Activated gamma-delta T cell treated with anti-CD3 and anti-CD28 coated beads, Interleukin-2, amount 50 U/mL, for 16 hours (primary cell): ENCODE measurements around the gene RAF1.
"Not testable (repeated sequence)": the region's sequence is repeated elsewhere in the genome, so short reads cannot be mapped to it uniquely, and the experiment has no call there.

Source experiments
- DNase-seq: peaks from one replicate; pipeline ENCODE4 v3.0.0-alpha.2; 2020; ENCODE audit warnings: low read depth

RAF1 gene

DNA sequence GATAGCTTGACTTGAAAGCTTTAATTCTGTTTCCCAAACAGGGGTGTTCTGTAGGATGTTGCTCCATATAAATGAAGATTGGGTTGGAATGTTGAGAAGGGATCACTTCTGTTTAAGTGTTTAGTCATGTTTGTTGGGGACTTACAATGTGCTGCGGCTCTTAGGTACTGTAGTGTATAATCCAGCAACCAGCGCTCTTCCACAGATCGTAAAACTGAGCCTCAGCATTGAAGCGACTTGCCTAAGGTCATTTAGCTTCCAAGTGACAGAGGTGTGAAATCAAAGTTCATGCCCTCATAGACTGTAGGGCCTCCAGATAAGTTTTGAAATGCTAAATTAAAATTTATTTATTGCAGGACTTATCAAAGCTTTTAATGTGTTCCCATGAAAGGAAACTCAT lies 105.2 kb downstream of the RAF1 start:
- no peak for DNase-seq

- DNase-seq, result no peak
Measured at GRCh38 chr3:12557473-12558100, 106.3 kb downstream of the RAF1 start.

- DNase-seq, result peak; percentile 73
Measured at GRCh38 chr3:12556690-12557472, 107.0 kb downstream of the RAF1 start, which contains the start of gene MKRN2. TSS of gene MKRN2 (plus strand) at chr3:12557087. CDS start at chr3:12557151, 64 bp downstream.

DNA sequence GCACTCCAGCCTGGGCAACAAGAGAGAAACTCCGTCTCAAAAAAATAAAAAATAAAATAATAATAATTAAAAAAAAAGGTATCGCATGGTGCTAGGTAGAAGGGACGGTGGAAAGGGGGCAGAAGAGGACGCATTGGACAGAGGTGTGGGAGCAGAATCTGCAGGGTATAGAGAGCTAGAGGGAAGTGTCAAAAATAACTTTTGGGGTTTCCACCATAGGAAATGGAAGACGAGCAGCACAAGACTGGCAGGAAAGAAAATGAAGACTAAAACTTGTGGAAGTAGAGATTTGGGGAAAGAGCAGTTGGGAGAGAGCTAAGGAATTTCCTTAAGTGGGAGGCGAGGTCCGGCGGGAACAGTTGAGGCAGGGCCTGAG lies 107.6 kb downstream of the RAF1 start:
- no peak for DNase-seq

GRCh38 chr3:12553921-12554391 lies 110.0 kb downstream of the RAF1 start:
- DNase-seq, result no peak

DNA sequence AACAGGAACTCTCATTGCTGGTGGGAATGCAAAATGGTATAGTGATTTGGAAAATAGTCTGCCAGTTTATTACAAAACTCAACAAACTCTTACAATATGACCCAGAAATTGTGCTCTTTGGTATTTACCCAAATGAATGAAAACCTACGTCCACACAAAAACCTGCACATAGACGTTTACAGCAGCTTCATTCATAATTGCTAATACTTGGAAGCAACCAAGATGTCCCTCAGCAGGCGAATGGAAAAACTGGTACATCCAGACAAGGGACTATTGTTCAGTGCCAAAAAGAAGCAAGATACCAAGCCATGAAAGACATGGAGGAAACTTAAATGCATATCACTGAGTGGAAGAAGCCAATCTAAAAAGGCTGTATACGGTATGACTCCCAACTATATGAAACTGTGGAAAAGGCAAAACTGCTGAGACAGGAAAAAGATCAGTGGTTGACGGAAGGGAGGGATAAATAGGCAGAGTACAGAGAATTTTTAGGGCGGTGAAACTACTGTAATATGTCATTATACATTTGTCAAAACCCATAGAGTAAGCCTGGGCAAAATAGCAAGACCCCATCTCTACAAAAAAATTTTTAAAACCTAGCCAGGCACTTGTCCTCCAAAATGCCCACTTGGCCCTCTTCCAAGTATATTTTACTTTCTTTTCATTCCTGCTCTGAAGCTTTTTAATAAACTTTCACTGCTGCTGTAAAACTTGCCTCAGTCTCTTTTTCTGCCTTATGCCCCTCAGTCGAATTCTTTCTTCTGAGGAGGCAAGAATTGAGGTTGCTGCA lies 113.8 kb downstream of the RAF1 start:
- no peak for DNase-seq

DNA sequence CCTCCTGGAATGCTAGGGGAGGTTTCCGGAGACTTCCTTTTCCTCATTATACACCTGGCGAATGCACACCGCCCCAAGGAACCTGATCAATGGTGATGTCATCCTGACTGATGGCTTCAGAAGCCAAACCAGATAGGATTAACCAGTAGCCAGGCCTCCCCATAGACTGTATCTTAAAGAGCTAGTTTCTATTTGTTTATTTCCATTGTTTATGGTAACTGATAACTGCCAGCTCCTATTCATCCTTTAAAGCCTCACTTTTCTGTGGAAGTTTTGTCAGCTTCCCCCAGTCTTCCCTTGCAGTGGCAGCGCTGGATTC lies 118.5 kb downstream of the RAF1 start, which contains the start of gene MKRN2OS:
MKRN2OS (minus strand) TSS at position 27 of the 319 bp plus-strand sequence. CDS start 35 bp downstream, outside the sequence.
- no peak for DNase-seq

DNA sequence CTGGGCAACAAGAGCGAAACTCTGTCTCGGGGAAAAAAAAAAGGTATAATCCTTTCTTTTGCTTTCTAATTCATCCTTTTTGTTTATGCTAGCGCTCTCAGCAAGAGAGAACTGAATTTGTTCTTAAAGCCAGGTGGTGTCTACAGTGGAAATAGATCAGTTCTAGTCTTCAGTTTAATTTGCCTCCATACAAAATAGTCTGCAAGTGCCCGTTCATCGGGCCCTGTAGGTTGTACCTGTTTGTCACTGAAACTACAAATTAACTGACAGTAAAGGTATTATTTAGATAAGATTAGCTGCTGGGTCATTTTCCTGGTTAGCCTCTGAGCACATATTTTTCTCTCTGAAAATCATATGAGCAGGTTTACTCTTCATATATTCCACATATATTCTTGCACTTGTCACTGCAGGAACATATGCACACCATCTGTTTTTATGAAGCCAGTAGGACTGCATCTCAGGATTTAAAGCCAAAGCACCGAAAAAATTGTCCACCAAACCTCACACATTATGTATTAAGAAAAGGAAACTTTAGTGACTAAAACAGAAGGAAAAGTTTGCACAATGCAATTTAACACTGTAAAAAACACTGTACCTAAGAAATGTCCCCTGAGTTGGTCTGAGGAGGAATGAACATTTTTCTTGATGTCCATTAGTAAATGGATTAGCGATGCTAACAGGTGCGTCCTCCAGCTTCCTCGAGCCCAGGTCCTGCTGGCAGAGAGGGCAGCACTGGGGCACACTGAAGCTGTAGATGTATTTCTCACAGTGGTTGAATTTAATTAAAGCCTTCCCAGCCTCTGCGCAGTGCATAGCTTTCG lies 119.1 kb downstream of the RAF1 start:
- no peak for DNase-seq

GRCh38 chr3:12543497-12543896 lies 120.4 kb downstream of the RAF1 start:
- not testable (repeated sequence) for DNase-seq

DNA sequence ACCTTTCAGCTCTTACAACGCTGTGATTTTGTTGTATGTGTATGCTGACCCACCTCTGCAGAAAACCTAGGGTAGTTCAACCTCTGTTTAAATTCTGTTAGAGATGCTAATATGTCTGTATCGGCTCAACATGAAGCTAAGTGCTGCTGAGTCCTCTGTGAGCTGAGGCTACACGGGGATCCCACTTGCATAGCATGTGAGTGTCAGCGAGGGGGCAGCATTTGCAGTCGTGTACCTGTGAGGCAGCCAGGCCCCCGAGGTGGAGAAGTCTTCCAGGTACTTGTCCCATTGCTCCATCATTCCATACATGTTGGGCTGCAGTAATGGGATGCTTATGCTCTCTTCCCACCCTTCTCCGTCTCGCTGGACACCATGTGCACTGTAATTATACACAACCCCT lies 122.3 kb downstream of the RAF1 start:
- DNase-seq, result no peak

DNA sequence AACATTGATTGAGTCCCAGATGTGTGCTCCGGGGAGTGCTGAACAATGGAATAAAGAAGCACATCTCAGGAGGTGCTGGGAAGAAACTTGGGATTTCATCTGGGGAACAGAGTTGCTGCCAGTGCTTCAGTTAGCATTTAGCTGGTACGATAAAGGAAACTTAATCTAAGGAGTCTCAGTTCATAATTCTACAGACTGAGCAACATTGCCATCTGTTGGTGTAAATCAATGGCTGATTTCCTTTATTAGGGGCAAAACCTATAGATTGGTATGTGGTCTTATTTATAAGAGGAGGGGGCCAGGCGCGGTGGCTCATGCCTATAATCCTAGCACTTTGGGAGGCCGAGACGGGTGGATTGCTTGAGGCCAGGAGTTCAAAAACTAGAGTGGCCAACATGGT lies 127.5 kb downstream of the RAF1 start:
- DNase-seq, result no peak
